CD4-positive, alpha-beta T cell treated with Interleukin-2 at 100 ng/mL for 4 hours (primary cell): Measurements from ENCODE around the gene CASP9.

ENCODE experiments used
- DNase-seq: peaks from one replicate; pipeline ENCODE4 v3.0.0-alpha.2; 2020; ENCODE audit warnings: low spot score

The CASP9 gene

DNA sequence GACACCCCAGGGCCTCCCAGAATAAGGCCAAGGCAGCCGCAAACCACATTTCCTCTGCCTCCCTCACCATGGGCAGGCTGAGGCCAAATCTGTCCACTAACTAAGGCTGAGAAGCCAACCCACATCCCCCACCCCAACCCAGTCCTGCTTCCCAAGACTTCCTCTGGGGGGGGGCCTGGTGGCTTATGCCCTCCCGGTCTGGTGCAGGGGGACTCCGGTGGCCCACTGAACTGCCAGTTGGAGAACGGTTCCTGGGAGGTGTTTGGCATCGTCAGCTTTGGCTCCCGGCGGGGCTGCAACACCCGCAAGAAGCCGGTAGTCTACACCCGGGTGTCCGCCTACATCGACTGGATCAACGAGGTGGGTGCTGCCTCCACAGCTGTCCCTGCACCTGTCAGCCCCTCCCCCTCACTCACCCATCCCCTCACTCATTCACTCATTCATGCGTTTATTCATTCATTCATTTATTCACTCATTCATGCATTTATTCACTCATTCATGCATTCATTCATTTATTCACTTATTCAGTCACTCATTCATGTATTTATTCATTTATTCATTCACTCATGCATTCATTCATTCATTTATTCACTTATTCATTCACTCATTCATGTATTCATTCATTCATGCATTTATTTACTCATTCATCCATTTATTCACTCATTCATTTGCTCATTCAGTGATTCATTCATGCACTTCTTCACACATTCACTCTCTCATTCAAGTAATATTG, 78.5 kb downstream of the CASP9 start:
- DNase-seq: no peak

DNA sequence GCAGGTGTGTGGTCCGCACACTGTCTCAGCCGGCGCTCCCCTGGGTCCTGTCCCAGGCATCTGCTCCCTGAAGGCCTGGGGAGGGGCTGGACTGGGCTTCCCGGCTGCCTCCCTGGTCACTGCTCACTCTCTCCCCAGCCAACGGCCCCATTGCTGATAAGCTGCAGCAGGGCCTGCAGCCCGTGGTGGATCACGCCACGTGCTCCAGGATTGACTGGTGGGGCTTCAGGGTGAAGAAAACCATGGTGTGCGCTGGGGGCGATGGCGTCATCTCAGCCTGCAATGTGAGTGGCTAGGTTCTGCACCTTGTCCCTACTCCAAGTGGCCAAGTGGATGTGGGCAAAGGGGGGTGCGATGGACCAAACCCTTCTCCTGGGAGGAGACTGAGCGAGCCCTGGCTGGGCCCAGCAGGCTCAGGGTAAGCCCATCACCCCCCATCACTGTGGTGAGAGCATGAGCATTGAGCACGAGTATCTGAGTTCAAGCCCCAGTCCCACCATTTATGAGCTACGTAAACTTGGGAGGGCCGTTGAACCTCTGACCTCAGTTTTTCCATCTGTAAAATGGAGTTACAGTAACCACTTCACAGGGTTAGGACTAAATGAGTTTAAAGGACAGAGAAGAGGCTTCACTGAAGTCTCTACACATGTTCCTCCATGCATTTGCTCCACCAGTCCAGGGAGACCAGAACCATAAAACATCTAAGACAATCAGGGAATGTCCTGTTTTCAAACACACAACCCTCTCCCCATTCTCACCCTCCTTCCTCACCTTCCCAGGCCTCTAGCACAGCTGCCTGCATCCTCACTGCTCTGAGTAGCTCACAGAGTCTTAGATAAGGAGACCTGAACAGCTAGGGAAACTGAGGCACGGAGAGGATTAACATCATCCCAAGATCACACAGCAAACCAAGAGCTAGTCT, 79.3 kb downstream of the CASP9 start:
- no peak for DNase-seq

DNA sequence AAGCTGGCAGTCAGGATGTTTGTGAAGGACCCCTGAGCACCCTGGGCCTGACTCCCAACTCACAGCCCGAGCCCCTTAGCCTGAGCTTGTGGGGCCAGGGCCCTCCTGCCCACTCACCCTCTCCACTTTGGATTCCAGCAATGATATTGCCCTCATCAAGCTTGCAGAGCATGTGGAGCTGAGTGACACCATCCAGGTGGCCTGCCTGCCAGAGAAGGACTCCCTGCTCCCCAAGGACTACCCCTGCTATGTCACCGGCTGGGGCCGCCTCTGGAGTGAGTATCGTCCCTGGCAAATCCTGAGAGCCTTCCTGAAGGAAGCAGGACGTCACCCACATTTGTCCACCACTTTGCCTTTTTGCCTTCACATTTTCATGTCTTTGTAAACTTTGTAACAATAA, 80.7 kb downstream of the CASP9 start:
- no peak for DNase-seq

DNA sequence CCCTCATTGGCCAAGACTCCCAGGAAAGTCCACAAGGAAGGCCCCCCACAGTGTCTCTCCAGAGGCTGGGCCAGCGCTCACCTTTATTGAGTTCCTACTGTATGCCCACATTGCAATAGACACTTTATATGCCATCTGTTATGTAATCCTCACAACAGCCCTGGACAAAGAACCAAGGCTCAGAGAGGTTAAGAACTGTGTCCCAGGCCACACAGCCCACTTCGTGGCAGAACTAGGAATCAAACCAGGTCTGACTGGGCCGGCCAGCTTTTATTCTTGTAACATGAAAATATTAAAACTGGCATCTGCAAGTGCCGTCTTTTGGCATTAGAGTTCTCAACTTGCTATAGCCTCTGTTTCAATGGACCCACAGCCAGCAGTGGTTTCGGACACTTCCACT, 81.3 kb downstream of the CASP9 start:
- DNase-seq: no peak

DNA sequence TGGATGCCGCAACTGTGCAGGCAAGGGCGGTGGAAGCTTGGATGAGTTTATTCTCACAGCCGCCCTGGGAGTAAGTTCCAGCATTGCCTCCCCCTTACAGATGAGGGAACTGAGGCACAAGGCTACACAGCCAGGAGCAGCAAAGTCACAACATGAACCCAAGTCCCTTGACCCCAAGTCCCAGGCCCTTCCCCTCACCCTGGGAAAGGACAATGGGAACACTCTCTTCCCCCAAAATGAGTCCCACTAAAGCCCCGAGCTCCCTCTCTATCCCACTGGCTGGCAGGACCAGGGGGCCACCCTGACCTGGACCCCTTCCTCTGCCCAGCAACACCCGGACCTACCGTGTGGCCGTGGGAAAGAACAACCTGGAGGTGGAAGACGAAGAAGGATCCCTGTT, 81.9 kb downstream of the CASP9 start:
- no peak for DNase-seq
